H1 (cell line): Measurements from ENCODE around the gene FECH. TPM values are rescaled to one million over a fixed set of nuclear protein-coding genes. Genes with fewer than 3 reads are reported as not detected.

Source experiments
- CTCF ChIA-PET: fragments of 300-600 bp; sonication (Branson Sonifier 250); formaldehyde crosslinking; loops from one replicate; lab custom pipeline; 2021; ENCODE audit not compliant: partially characterized antibody; lab: Charles Lee
- POLR2A ChIA-PET: fragments of 300-600 bp; sonication (Branson Sonifier 250); formaldehyde crosslinking; loops from one replicate; lab custom pipeline; 2021; ENCODE audit warnings: inconsistent platforms; ENCODE audit not compliant: partially characterized antibody; lab: Charles Lee
- DNase-seq, 2 experiments: peaks; one replicate each; pipeline versions ENCODE4 v3.0.0 to v3.0.0-alpha.2; 2010 to 2022; ENCODE audit warnings: low spot score in 2 of 2, low read depth in 1 of 2, mixed read lengths in 1 of 2
- FAIRE-seq: peaks from 2 replicates; lab custom pipeline; 2011; peaks lifted over from hg19 to GRCh38; lab: Jason Lieb, UNC
- H2AFZ ChIP-seq: 2 replicates; pipeline ENCODE4 v1.8.1; 2012; ENCODE audit warnings: low read length, inconsistent platforms
- H2AK5ac ChIP-seq: 2 replicates; pipeline ENCODE4 v1.6.1; 2013; ENCODE audit warnings: low read depth, low read length
- H2BK120ac ChIP-seq: replicated peaks from 2 replicates; pipeline ENCODE3; 2013; ENCODE audit warnings: low read depth, low read length, inconsistent platforms
- H2BK12ac ChIP-seq: 2 replicates; pipeline ENCODE4 v1.6.1; 2013; ENCODE audit warnings: low read depth, low read length
- H2BK15ac ChIP-seq: 2 replicates; pipeline ENCODE4 v1.6.1; 2013; ENCODE audit warnings: low read length
- H2BK20ac ChIP-seq: 2 replicates; pipeline ENCODE4 v1.6.1; 2013; ENCODE audit warnings: low read length
- H2BK5ac ChIP-seq: 2 replicates; pipeline ENCODE4 v1.6.1; 2013; ENCODE audit warnings: low read depth, low read length
- H3K14ac ChIP-seq: 2 replicates; pipeline ENCODE4 v1.6.1; 2013; ENCODE audit warnings: inconsistent platforms; ENCODE audit not compliant: insufficient read length
- H3K18ac ChIP-seq: 2 replicates; pipeline ENCODE4 v1.6.1; 2013; ENCODE audit warnings: low read length; ENCODE audit errors: extremely low read depth
- H3K23ac ChIP-seq: 2 replicates; pipeline ENCODE4 v1.6.1; 2013; ENCODE audit warnings: inconsistent platforms; ENCODE audit not compliant: insufficient read length
- H3K23me2 ChIP-seq: 2 replicates; pipeline ENCODE4 v1.6.1; 2013; ENCODE audit warnings: low read depth, low read length
- H3K27ac ChIP-seq: 2 replicates; pipeline ENCODE4 v1.6.1; 2011; ENCODE audit warnings: low read depth, low read length, inconsistent platforms
- H3K27me3 ChIP-seq, 4 experiments: replicated peaks in 1 of 4; 1 replicate in 1 of 4; 2 replicates in 3 of 4; pipeline versions ENCODE4 v1.6.1 to v1.8.1; 2011 to 2013; ENCODE audit warnings: low read length in 3 of 4, mild to moderate bottlenecking in 3 of 4, inconsistent platforms in 2 of 4, mixed read lengths in 2 of 4, moderate library complexity in 1 of 4; ENCODE audit not compliant: control insufficient read depth in 3 of 4, insufficient read depth in 3 of 4; ENCODE audit errors: extremely low read depth in 1 of 4
- H3K36me3 ChIP-seq, 4 experiments: 2 replicates each; pipeline versions ENCODE4 v1.6.1 to v1.8.1; 2011 to 2013; ENCODE audit warnings: mild to moderate bottlenecking in 4 of 4, low read length in 3 of 4, moderate library complexity in 2 of 4, control low read depth in 1 of 4, inconsistent platforms in 1 of 4; ENCODE audit not compliant: insufficient read depth in 4 of 4, control insufficient read depth in 2 of 4
- H3K4ac ChIP-seq: replicated peaks from 2 replicates; pipeline ENCODE3; 2013; ENCODE audit warnings: low read length, low read depth, mixed read lengths, inconsistent platforms; ENCODE audit not compliant: insufficient read length
- H3K4me1 ChIP-seq, 4 experiments: replicated peaks in 1 of 4; 1 replicate in 1 of 4; 2 replicates in 3 of 4; pipeline versions ENCODE4 v1.6.1 to v1.8.1; 2011 to 2013; ENCODE audit warnings: low read length in 3 of 4, inconsistent platforms in 2 of 4, mixed read lengths in 1 of 4; ENCODE audit not compliant: insufficient read depth in 4 of 4, control insufficient read depth in 3 of 4
- H3K4me2 ChIP-seq, 2 experiments: 2 replicates each; pipeline versions ENCODE4 v1.6.1 to v1.8.1; 2011 to 2013; ENCODE audit warnings: low read depth in 2 of 2, low read length in 2 of 2, control low read depth in 1 of 2, inconsistent platforms in 1 of 2, mild to moderate bottlenecking in 1 of 2; ENCODE audit not compliant: insufficient read depth in 1 of 2
- H3K4me3 ChIP-seq, 4 experiments: fragments of 200-600, 300-600 bp in 1 of 4; sonication (generic), shearing (Covaris generic), sonication (Bioruptor Twin) in 1 of 4; 2 replicates each; pipeline versions ENCODE4 v1.5.1 to v1.8.1; 2011 to 2016; ENCODE audit warnings: low read length in 4 of 4, low read depth in 3 of 4, control low read depth in 2 of 4, inconsistent platforms in 2 of 4, mild to moderate bottlenecking in 2 of 4, mixed read lengths in 1 of 4, moderate library complexity in 1 of 4; ENCODE audit not compliant: insufficient read depth in 2 of 4; ENCODE audit errors: extremely low read depth in 1 of 4
- H3K56ac ChIP-seq: replicated peaks from 2 replicates; pipeline ENCODE3; 2013; ENCODE audit warnings: low read depth, mild to moderate bottlenecking, mixed read lengths, low read length, inconsistent platforms; ENCODE audit not compliant: insufficient read length
- H3K79me1 ChIP-seq: 2 replicates; pipeline ENCODE4 v1.6.1; 2013; ENCODE audit warnings: low read depth, low read length, control low read depth
- H3K79me2 ChIP-seq, 2 experiments: 2 replicates each; pipeline versions ENCODE4 v1.6.1 to v1.8.1; 2012 to 2013; ENCODE audit warnings: low read length in 2 of 2, mild to moderate bottlenecking in 2 of 2, inconsistent platforms in 1 of 2; ENCODE audit not compliant: insufficient read depth in 2 of 2, control insufficient read depth in 1 of 2
- H3K9ac ChIP-seq, 4 experiments: replicated peaks in 1 of 4; 1 replicate in 1 of 4; 2 replicates in 3 of 4; pipeline versions ENCODE4 v1.6.1 to v1.8.1; 2011 to 2013; ENCODE audit warnings: low read depth in 3 of 4, low read length in 3 of 4, control low read depth in 2 of 4, mild to moderate bottlenecking in 2 of 4, moderate library complexity in 2 of 4, inconsistent platforms in 1 of 4; ENCODE audit errors: extremely low read depth in 1 of 4
- H3K9me3 ChIP-seq, 2 experiments: 2 replicates each; pipeline versions ENCODE4 v1.6.1 to v1.8.1; 2012 to 2013; ENCODE audit warnings: mild to moderate bottlenecking in 2 of 2, moderate library complexity in 2 of 2, control low read depth in 1 of 2, inconsistent platforms in 1 of 2, low read depth in 1 of 2, low read length in 1 of 2, mixed read lengths in 1 of 2; ENCODE audit not compliant: insufficient read depth in 2 of 2
- H4K20me1 ChIP-seq, 2 experiments: replicated peaks in 1 of 2; 2 replicates each; pipeline versions ENCODE3 to v1.8.1; 2011 to 2013; ENCODE audit warnings: inconsistent platforms in 2 of 2, low read length in 2 of 2, mild to moderate bottlenecking in 1 of 2; ENCODE audit not compliant: insufficient read depth in 2 of 2, control insufficient read depth in 1 of 2
- H4K5ac ChIP-seq: 2 replicates; pipeline ENCODE4 v1.6.1; 2013; ENCODE audit warnings: low read length, low read depth, mixed read lengths, inconsistent platforms; ENCODE audit not compliant: insufficient read length
- H4K8ac ChIP-seq: 2 replicates; pipeline ENCODE4 v1.8.0; 2013; ENCODE audit warnings: mild to moderate bottlenecking, moderate library complexity, low read length, inconsistent platforms; ENCODE audit not compliant: insufficient read depth; ENCODE audit errors: extremely low read depth
- H4K91ac ChIP-seq: replicated peaks from 2 replicates; pipeline ENCODE3; 2013; ENCODE audit warnings: low read length, mixed read lengths, inconsistent platforms; ENCODE audit not compliant: insufficient read length
- BCL11A ChIP-seq, 2 experiments: IDR thresholded peaks; one replicate each; pipeline ENCODE4 v1.6.1; 2011; ENCODE audit warnings: low read depth in 2 of 2, low read length in 2 of 2, mild to moderate bottlenecking in 2 of 2
- HDAC6 ChIP-seq: IDR thresholded peaks from one replicate; pipeline ENCODE4 v1.7.1; 2012; ENCODE audit warnings: low read depth, mild to moderate bottlenecking, inconsistent platforms, low read length, moderate library complexity
- RNF2 ChIP-seq: fragments of 200-900, 300-1000 bp; sonication (generic); IDR thresholded peaks from 2 replicates; pipeline ENCODE4 v1.7.1; 2016; ENCODE audit warnings: borderline replicate concordance, low read depth, mild to moderate bottlenecking, antibody characterized with exemption, low read length; ENCODE audit not compliant: poor library complexity, severe bottlenecking; ENCODE audit errors: missing control alignments
- ZNF274 ChIP-seq: IDR thresholded peaks from 2 replicates; pipeline ENCODE4 v1.7.0; 2012; ENCODE audit warnings: low read length, borderline replicate concordance; ENCODE audit errors: extremely low read depth
- WGBS, 2 experiments: shearing (Covaris generic) in 1 of 2; methylation state at CpG; one replicate each; pipeline versions ENCODE4 v1.1.6 to v1.1.7; 2013 to 2015; ENCODE audit warnings: low lambda C conversion rate in 2 of 2, mixed read lengths in 2 of 2, inconsistent platforms in 1 of 2, low coverage in 1 of 2, missing lambda C conversion rate in 1 of 2; ENCODE audit not compliant: insufficient replicate concordance in 2 of 2, insufficient coverage in 1 of 2, insufficient read length in 1 of 2; ENCODE audit errors: extremely low coverage in 1 of 2, missing lambda C conversion rate in 1 of 2; 5-methylcytosine and 5-hydroxymethylcytosine counted together
- polyA plus RNA-seq, 7 experiments: library from polyadenylated mRNA; depleted of rRNA in 3 of 7; stranded (reverse) in 5 of 7; unstranded in 2 of 7; fragments of >200 nt in 5 of 7; fragments of 200-250 nt in 2 of 7; gene quantifications; 1 replicate in 5 of 7; 2 replicates in 1 of 7; 4 replicates in 1 of 7; pipeline versions ENCODE4 v1.2.1 to v1.2.3, GENCODE V29; 2011 to 2013; ENCODE audit warnings: missing spikeins in 2 of 7, mixed read lengths in 2 of 7
- total RNA-seq: library from RNA; stranded (reverse); fragmentation: NEBNext Ultra II Directional; extraction: Animal tissue kit (Norgen Biotek cat#: 25700); gene quantifications from 2 replicates; pipeline ENCODE4 v1.2.1, GENCODE V29; 2021
- TF ChIP-seq, protein P1 (sequence below): IDR thresholded peaks from 2 replicates; pipeline ENCODE4 v1.6.1; 2011; ENCODE audit warnings: low read length, improper control_type of control experiment

Gene FECH
- total and polyA plus RNA-seq, 2 of the 8 experiments (the other 6 are each of a cell fraction or from before 2014, with no cell fraction given): 13.1 to 26.6 TPM

DNA sequence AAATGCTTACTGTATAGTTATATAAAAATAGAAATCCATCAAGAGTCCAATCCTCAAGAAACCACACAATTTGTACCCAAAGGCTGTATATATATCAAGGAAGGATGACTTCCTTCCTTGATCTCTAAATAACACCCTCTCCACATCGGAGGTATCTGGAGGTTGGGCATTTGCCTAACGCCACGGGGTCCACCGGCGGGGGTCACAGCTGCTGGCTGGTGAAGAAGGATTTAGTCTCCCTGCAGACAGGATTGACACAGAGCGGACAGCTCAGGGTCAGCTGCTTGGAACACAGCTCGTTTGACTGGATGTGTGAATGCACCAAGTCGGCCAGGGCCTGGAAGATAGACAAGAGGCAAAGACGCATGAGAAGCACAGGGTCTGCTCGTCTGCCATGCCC, 36.0 kb downstream of the FECH start:
- H2BK15ac ChIP-seq: no peak overlapping the region
- H3K4me1 ChIP-seq: no peaks in the 10 kb centered on the region
- H2AK5ac ChIP-seq: no peak overlapping the region
- no peaks in the 10 kb centered on the region; a peak in 1 of 8 replicates for H3K36me3 ChIP-seq
- no peaks in the 10 kb centered on the region for H3K79me1 ChIP-seq
- no peak overlapping the region for H3K27ac ChIP-seq
- WGBS, 2 experiments: 85% methylated on average over 10 of the region's 10 CpGs; no CpG with 5 or more reads in 1 of the 2 experiments
- H3K4ac ChIP-seq: no peak overlapping the region
- H3K4me2 ChIP-seq: no peak overlapping the region
- H2BK20ac ChIP-seq: no peak overlapping the region
- H3K27me3 ChIP-seq: no peaks in the 10 kb centered on the region
- H3K18ac ChIP-seq: no peak overlapping the region
- no peak overlapping the region for H2BK12ac ChIP-seq
- no peaks in the 10 kb centered on the region for H3K79me2 ChIP-seq
- no peak overlapping the region for H2AFZ ChIP-seq
- DNase-seq (no peak), FAIRE-seq (no peak)
- no peak overlapping the region for H3K9ac ChIP-seq
- no peaks in the 10 kb centered on the region for H3K23me2 ChIP-seq
- no peaks in the 10 kb centered on the region for H3K9me3 ChIP-seq
- H4K5ac ChIP-seq: no peak overlapping the region
- no peak overlapping the region for H2BK120ac ChIP-seq
- no peak overlapping the region for H3K14ac ChIP-seq
- no peak overlapping the region for H3K4me3 ChIP-seq
- H4K91ac ChIP-seq: no peak overlapping the region
- TF ChIP-seq HDAC6 (no peak), BCL11A (IDR thresholded peaks at IDR 0.05; ENCODE audit: low read depth in 2 of 2, low read length in 2 of 2) (no peak), RNF2 (no peak), ZNF274 (no peak)
- TF ChIP-seq, protein P1, sequence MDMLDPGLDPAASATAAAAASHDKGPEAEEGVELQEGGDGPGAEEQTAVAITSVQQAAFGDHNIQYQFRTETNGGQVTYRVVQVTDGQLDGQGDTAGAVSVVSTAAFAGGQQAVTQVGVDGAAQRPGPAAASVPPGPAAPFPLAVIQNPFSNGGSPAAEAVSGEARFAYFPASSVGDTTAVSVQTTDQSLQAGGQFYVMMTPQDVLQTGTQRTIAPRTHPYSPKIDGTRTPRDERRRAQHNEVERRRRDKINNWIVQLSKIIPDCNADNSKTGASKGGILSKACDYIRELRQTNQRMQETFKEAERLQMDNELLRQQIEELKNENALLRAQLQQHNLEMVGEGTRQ: no peak
- no peak overlapping the region for H3K56ac ChIP-seq
- no peak overlapping the region for H2BK5ac ChIP-seq
- ChIA-PET CTCF (interaction anchor here (1.5 kb wide), 1 partner anchor 12 kb away, joined by 7 read pairs; no protein-coding TSS in a partner anchor), POLR2A (interaction anchor here (0.6 kb wide), 1 partner anchor 268 kb away, joined by 3 read pairs; no protein-coding TSS in a partner anchor)
- no peak overlapping the region for H4K8ac ChIP-seq
- H3K23ac ChIP-seq: no peak overlapping the region
- no peaks in the 10 kb centered on the region for H4K20me1 ChIP-seq
